ENCODE measurements around the gene SPATA3.
"Not testable (repeated sequence)": the region's sequence is repeated elsewhere in the genome, so short reads cannot be mapped to it uniquely, and the experiment has no call there.

The SPATA3 gene

GRCh38 chr2:230999477-230999876 lies 3.6 kb downstream of the SPATA3 start:
- no peak for DNase-seq

- no peak for DNase-seq
Observed at GRCh38 chr2:231000211-231000904, 4.4 kb downstream of the SPATA3 start.

GRCh38 chr2:231001036-231001435 lies 5.1 kb downstream of the SPATA3 start:
- no peak for DNase-seq

- no peak for DNase-seq
Observed at GRCh38 chr2:231001921-231002320, 6.0 kb downstream of the SPATA3 start.

DNA sequence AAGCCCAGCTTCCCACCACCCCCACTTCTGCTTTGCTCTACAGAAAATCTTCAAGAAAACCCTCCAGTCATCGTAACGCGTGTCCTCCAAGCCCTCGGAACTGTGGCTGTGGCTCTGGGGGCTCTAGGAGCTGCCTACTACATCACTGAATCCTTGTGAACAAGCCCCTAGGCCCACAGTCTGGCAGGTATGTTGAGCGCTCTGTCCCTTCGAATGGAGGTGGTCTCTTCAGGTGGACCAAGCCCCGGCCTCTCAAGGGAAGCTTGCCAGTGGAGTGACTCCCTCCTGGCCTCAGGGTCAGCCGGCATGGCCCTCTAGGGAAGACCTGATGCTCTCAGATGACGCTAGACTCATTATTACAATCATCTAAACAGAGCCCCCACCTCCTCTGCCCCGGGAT lies 6.7 kb downstream of the SPATA3 start:
- no peak for DNase-seq

GRCh38 chr2:231003186-231003585 lies 7.3 kb downstream of the SPATA3 start:
- no peak for DNase-seq

- DNase-seq = not testable (repeated sequence)
Observed at GRCh38 chr2:231004930-231005329, 9.0 kb downstream of the SPATA3 start.

GRCh38 chr2:231007286-231008098 lies 11.6 kb downstream of the SPATA3 start:
- DNase-seq = no peak

GRCh38 chr2:231008131-231008530 lies 12.2 kb downstream of the SPATA3 start:
- DNase-seq = no peak

- DNase-seq = no peak
Observed at GRCh38 chr2:231009236-231009919, 13.5 kb downstream of the SPATA3 start.

DNA sequence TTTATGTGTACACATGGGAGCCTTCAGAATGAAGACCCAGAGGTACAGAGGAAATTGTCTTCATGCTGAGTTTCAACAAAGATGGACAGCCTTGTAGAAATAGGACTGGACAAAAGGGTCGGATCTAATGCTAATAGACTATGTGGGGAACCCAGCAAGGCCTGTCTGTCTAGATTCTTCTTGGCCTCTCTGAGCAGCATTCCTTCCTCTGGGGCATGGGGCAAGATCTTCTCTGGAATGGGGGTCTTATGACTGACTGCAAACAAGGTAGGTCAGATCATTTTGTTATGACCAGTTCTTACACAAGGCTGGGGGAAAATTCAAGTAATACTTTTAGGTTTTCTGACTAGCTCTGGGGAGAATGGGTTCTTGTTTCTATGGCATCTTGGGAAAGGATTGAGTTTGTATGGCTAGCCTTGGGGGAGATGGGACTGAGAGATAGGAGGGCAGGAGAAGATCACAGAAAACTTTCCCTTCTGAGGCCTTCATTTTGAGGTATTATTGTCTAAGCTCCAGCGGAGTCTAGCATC lies 14.3 kb downstream of the SPATA3 start:
- DNase-seq = no peak

GRCh38 chr2:231011526-231011925 lies 15.6 kb downstream of the SPATA3 start:
- no peak for DNase-seq

DNA sequence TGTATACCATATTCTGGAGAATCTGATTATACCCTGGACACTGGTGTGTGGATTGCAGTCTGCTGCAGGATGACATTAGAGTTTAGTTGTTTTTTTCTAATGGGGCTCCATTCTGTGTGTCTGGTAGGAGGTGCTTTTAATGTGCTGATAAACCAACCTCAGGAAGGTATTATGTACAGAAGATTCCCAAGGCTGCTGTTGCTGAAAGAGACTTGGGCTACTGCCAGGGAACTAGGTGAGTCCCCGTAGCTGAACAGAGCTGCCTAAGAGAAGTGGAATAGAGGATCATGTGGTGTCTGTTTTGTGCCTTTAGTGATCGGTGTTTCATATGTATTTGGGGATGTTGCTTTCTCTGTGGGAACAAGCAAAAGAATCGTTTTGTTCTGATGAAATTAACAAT lies 16.5 kb downstream of the SPATA3 start:
- no peak for DNase-seq

GRCh38 chr2:231013820-231014219 lies 17.9 kb downstream of the SPATA3 start:
- no peak for DNase-seq

DNA sequence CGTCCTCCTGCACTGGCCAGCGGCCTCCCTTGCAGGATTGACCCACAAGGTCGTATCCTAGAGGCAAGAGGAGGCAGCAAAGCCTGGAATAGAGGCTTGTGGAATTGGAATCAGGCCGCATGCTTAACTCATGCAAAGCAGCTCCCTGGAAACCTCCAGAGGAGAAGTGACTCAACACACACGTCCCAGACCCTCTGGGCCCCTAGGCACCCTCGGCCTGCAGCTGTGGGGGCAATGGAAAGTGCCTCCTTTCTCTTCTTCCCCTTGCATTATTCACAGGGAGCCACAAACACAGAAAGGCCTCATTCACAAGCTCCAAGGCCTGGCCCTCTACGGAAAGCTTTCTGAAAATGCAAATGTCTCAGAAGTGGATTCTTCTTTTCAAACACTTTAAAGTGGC lies 19.6 kb downstream of the SPATA3 start:
- DNase-seq = no peak

DNA sequence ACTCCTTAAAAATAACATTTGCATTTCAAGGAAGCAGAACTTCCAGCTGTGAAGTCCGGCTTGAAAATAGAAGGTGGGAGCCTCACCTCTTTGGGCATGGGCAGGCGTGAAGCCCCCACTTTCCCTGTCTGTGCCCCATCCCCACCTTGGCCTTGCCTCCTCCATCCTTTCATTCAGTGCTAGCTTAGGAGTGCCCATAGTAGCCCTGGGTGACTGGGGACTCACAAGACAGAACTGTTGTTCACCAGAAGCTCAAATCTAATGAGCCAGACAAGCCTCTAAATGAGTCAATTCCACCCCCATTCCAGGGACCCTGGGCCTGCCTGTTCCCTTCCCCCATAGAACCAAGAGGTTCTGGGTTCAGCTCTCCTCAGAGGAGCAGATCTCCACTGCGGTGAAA lies 20.0 kb downstream of the SPATA3 start:
- DNase-seq = no peak

DNA sequence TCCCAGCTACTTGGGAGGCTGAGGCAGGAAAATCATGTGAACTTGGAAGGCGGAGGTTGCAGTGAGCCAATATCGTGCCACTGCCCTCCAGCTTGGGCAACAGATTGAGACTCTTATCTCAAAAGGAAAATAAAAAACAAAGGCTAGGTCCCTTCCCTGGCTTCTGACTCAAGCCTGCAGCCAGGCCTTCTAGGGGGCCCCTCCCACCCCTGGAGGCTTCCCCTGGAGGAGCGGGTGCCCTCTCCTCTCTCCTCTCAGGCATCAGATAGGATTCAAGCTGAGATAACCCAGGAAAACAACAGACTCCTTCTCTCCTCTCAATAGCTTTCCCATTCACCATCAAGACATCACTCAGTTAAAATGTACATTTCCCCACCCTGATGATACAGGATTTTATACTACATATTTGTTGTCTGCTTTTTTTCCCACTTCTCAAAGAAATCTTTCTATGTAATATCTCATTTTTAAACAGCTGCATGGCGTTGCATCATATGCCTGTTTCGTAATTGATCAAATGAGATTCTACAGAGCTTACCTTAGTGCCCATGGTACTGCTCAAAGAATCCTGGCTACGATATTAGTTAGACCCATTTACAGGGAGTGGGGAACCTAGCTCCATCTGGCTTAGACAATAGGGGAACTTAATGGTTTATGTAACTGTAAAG lies 20.8 kb downstream of the SPATA3 start:
- DNase-seq = no peak

GRCh38 chr2:231017231-231017598 lies 21.3 kb downstream of the SPATA3 start:
- DNase-seq = no peak

- DNase-seq = no peak
Observed at GRCh38 chr2:231018184-231018583, 22.3 kb downstream of the SPATA3 start.

- DNase-seq = not testable (repeated sequence)
Observed at GRCh38 chr2:231025059-231025458, 29.1 kb downstream of the SPATA3 start.

DNA sequence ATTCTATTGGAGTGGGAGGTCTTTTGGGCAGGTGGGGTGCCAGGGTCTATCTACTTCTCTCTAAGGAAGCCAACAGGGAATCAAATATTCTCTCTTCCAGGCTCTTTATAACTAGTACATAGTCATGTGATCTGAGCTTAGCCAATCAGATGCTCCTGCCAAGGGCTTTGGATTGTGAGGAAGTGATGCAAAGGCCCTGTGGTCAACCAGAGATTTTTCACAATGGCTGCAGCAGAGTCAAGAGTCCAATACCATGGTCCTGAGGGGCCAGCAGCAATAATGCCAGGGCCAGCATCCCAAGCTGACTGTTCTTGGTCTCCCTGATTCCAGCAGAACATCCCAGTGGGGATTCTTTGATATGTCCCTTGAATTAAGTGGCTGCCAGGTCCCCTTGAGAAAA lies 33.0 kb downstream of the SPATA3 start:
- DNase-seq = no peak

DNA sequence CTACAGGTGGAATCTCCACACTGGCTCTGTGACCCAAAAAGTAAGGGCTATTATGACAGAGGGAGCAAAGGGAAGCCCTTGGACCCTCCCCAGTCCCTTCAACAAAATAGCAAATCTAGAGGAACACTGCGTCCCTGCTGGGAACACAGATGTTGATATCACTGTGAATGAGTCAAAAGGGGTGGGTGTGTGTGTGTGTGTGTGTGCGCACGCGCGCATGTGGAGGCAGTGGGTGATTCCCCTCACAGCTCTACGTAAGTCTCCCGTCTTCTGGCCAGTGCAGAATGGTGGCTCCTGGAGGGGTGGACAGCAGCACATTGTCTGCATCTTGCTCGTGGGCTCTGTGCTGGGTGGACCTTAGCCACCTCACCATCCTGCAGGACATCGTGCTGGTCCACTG lies 33.6 kb downstream of the SPATA3 start:
- no peak for DNase-seq

GRCh38 chr2:231030725-231031124 lies 34.8 kb downstream of the SPATA3 start:
- DNase-seq = no peak

Measured in NCI-H226 (cell line).